Left forelimb (tissue), 1 donor: ENCODE measurements around the gene RORB.
"Not testable (repeated sequence)": the region's sequence is repeated elsewhere in the genome, so short reads cannot be mapped to it uniquely, and the experiment has no call there.

Source experiments
- DNase-seq: peaks from one replicate; pipeline ENCODE4 v3.0.0-alpha.2; 2018; ENCODE audit warnings: low spot score

The RORB gene

DNA sequence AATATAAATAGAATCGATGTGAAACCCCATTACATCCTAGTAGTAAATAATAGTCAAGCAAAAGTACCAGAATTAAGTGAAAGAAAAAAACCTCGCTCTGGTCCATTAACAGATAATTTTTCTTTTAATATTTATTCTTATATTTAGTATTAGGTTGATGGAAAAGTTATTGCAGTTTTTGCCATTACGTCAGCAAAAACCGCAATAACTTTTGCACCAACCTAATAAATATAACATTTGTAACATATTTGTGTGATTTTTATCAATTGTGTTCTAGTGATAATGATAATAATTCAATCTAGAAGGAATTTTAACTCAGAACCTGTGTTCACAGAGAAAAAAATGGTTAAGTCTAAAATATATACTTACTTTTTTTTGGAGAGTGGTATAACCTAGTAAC is 16.1 kb downstream of the RORB start:
- DNase-seq: no peak

DNA sequence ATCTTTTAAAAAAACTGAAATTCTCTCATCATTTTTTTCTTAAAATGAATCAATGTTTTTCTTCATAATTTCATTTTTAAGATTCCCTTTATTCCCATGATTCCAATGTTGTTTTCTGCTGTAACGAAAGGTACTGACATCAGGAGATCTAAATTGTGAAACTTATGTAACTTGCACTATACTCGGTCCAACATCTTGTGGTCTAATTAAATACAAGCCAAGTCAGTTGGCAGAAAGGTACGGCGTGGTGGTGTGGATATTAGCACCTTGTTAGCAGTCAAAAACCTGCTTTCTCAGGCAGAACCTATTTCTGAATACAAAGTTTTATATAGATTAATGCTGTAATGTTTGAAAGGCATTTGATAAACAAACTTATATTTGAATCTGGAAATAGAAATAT is 20.1 kb downstream of the RORB start:
- no peak for DNase-seq

DNA sequence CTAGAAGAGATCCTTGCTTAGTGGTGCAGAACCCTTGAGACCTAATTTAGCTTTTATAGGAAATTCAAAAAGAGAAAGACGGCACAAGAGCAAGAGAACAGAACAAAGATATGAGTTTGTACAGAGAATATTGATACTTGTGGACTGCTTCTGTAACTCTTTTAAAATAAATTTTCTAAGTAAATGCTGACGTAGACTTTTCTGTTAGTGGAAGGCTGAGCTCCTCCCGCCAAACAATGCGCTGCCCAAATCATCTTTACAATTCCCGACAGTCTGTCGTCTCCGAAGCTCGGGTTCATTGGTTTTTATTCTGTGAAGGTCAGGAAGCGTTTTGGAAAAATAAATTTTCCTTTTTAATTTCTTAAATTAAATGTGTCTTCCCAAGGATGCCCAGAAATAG is 22.3 kb downstream of the RORB start:
- DNase-seq: no peak

DNA sequence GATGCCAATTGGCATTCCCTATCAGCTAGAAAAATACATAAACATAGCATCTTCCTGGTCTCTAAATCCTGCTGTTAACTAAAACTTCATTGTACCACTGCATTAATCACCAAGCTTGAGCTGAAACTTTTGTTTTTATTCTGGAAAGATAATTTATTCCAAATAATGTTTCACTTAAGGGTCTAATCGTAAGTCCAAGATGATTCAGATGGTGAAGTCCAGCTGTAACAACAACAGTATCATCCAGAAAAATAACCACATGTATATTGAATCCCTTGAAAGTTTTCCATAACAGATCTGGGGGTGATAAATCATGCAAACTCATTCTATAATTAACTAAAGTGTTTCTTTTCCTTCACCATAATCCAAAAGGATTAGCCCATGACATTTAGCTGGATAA is 23.9 kb downstream of the RORB start:
- DNase-seq: no peak

DNA sequence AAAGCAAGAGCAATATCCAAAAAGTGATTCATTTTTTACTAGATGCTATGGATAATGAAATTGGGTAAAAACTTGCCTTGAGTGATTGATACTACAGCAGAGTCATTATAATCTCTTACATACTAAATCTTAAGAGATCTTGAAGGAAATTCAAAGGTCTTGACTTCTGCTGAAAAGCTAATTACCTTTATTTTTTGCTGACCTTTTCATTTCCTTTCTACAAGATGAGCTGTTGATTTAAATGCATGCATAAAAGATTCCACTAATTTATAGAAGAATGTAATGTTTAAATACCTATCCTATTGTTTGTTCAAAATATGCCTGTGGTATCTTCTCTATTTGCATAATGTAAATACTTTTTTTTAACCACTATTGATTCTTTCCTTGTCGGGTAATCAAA is 27.2 kb downstream of the RORB start:
- no peak for DNase-seq

DNA sequence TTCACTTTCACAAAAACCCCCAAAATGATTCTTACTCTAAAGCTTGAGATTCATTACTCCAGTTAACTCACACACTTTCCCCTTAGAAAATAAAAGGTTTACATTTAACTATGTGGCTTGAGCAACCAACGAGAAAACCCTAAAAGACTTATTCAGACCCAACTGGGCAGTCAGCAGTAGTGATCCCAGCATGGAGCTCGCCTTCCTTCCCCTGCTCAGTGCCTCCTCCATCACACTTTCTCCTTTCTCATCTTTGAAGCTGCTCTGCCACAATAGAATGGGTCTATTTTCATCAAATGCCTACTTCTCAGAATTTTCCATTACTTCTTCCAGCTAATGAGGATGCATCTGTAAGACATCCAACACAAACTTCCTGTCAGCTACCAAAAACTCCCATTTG is 29.1 kb downstream of the RORB start:
- no peak for DNase-seq

DNA sequence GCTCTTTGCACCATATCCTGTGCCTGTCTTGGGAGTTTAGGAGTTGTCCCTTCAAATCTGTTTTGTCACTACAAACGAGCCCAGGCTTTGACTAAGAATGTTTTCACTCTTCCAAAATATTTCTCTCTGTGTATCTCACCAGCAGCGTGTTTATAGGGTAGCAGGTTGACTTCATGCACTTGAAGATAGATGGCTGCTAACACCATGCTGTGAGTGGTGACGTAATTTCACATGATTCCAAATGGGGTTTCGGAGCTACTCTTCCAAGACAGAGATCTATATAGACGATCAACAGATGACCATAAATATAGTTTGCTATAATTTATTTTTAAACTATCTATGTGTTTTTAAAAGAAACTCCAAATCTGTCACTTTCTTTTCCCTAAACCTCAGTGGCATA is 30.6 kb downstream of the RORB start:
- DNase-seq: no peak

DNA sequence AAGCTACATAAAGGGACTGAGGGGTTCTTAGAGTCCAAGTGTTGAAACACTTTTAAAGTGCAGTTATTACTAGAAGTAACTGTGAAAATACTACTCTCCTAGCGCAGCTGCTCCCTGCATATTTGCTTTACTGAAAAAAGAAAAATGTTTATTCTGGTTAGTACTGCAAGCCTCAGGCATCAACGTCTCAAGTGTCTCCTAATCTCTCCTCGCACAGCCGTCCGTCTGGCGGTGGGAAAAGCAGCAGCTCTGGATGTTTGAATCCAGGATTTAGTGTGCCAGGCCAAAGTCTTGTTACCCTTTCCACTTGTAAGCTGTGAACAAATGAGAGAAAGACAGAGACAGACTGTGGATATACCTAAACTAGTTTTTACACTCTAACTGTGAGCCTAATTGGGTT is 31.1 kb downstream of the RORB start:
- DNase-seq: no peak

DNA sequence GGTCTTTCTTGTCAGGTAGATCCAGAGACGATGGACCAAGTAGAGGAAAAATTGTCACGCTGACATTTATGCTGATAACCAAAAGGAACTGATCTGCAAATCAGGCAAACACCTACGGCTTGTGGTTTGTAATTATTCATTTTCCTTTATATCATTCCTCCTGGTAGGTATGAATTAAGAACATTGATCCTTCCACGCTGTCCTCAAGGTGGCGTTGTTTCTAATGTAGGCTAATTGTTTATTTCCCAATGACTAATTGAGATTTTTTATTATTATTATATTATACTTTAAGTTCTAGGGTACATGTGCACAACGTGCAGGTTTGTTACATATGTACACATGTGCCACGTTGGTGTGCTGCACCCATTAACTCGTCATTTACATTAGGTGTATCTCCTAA is 33.3 kb downstream of the RORB start:
- not testable (repeated sequence) for DNase-seq

DNA sequence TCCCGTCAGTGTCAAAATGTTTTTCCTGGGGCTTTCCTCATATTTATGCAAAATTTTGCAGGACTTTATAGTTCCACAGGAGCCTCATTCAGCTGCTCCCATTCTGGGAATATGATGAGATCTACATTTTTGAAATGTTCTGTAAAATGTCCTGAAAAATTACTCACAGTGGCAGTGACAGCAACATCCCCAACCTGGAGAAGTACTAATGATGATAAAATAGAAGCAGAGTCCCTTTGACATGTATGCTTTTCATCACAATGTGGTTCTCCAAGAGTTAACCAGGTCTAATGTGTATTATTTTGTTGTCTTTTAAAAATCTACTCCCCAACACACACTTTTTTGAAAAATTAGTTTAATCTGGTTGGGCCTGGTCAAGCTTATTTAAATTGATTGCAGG is 36.1 kb downstream of the RORB start:
- no peak for DNase-seq

DNA sequence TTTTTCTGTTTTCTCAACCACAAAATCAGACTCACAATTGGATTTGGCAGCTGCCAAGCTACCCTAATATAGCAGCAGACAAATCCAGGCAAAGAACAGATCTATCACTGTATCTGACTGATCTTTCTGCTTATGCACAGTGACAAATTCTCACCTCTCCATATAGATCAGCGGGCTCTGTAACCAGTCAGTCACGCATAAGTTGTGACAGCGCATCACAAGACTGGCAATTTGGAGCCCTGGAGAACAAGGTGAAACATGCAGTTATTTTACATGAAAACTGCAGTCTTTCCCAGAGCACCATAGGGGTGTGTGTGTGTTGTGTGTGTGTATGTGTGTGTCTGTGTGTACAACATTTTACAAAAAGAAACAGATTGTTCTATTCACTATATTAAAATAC is 37.7 kb downstream of the RORB start:
- no peak for DNase-seq

DNA sequence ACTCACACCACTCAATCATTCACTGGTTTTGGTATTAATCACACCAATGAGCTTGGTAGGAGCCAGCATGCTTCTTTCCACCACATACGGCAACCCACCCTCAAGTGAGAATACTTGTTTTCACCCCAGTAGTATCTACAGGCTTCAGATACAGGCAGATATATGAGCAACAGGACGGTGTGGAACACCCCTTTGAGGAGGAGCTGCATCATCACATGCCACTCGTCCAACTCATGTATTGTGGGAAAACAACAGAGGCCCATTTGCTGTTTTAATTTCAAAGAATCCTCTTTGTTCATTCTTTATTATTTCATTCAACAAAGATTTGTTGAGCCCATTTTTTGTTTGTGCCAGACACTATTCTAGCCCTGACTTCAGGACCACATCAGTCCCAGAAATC is 46.0 kb downstream of the RORB start:
- no peak for DNase-seq

DNA sequence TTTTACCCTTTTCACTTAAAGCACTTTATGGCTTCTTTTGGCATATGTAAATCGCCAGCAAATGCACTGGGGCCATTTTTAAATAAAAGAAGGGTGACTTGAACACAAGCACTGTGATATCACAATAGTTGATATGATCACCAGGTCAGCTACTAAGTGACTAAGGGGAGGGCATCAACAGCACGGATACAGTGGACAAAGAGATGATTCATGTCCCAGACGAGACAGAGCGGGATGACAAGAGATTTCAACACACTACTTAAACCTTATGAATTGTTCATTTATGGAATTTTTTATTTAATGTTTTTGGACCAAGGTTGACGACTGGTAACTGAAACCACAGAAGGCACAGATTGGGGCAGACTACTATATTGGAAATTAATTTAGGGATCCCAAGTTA is 54.1 kb downstream of the RORB start:
- no peak for DNase-seq

DNA sequence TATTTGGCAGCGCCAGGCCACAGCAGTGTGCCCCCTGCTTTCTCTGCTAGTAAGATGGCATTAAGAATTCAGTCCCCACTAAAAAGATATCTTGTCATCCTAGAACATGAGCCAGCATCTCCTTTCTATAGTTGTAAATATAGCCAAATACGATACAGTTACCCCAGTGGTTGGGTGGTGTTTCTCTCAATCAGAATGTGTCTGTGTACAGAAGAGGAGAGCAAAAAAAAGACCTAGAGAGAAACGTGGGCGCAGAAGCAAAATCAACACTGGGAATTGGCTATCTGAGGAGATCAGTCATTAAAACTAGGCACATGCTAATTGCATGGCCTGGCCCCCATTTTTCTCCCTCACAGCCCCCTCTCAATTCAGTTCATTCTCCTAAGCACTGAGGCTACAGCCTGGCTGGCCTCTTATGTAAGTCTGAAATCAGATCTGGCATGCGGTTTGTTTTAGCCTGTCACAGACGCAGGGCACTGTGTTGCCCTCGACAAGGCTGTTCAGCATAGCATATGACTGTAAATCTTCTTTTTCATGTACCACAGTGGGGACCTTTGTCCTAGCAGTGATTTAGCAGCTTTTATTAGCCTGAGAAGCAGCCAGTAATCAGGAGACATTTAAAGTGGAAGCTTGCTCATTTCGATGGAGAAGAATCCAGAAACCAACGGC is 57.8 kb downstream of the RORB start:
- no peak for DNase-seq

DNA sequence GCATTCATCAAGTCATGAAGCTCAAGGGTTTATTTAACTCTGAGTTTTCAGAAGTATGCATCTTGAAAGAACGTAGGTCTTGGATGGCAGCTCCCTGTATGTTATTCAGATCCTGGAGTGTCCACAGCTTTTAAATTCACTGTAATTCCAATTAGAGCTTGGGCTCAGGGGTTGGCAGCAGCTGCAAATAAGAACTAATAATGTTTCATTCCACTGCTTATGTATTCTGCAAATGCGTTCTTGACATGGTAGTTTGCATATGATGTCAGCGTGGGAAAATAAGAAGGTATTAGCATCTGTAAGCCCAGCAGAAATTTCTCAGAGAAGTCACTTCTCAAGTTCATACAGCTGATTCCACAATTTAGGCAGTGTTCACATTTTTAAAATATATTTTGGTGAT is 58.4 kb downstream of the RORB start:
- DNase-seq: no peak

DNA sequence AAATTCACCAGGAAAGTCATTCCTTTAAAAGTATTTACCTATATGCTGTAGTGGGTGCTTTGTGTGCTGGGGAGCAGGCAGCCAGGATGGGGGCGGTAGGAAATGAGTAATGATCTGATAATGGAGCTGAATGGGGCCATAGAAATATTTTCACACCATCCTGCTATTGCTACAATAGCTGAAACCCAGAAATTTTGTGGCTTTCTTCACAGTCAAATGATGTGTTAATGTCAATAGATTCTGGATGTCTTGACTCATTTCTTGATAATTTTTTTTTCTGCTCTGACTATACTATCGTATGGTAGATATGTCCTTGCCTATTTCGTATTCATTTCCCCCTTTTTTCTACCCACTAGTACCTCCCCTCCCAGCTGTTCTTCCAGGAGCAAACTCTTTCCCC is 59.5 kb downstream of the RORB start:
- no peak for DNase-seq

DNA sequence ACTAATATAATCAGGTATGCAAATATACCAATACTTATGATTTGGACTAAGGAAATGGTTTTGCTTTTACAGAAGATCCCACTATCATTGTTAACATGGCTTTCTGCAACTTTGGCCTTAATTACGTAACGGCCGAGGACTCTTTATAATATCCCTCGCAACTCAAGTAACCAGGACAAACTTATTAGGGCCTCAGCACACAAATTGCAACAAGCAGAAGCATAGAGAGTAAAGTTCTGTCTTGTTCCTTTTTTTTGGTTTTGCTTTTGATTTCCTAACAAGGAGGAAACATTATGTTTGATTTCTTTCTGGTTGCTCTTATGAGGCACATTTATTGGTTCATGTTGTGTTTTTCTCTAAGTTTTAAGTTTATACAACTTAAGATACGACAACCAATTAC is 60.4 kb downstream of the RORB start:
- DNase-seq: no peak

DNA sequence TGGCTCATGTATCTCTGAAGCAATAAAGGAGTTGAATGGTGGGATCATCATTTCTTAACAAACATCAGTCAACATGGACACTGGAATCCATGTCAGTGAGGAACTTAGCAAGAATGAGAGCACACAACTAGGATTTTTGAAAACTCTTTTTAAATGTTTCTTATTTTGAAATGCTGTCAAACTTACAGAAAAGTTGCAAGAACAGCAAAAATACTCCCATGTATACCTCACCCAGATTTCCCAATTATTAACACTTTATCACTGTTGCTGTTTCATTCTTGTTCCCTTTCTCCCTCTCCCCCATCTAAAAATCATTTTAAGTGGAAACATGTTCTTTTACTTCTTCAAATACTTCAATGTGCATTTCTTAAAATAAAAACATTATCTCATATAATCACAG is 65.5 kb downstream of the RORB start:
- no peak for DNase-seq

DNA sequence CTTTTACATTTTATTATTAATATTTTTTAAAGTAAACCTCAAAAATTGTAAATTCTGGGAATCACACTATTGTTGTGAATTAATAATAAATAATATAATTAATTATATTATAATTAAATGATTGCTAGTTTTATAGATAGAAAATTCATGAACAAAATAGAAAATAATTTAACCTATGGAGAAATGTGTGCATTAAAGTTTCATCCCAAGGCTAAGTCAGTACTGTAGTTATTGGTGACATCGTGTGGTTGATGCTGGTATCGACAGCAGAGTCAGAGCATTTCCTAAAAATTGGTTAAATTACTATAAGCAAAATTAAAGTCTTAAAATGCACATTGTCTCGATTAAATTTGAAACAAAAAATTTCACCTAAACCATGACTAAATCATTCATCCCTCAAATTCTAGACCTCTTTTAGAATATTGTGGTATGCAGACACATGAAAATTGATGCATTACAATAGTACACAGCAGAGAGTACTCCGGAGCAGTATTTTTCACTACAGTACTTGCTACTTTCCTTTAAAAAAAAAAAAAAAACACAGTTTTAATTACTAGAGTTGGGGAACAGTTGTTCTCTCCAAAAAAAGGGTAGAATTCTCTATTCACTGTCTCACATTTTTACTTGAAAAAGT is 73.9 kb downstream of the RORB start:
- no peak for DNase-seq

DNA sequence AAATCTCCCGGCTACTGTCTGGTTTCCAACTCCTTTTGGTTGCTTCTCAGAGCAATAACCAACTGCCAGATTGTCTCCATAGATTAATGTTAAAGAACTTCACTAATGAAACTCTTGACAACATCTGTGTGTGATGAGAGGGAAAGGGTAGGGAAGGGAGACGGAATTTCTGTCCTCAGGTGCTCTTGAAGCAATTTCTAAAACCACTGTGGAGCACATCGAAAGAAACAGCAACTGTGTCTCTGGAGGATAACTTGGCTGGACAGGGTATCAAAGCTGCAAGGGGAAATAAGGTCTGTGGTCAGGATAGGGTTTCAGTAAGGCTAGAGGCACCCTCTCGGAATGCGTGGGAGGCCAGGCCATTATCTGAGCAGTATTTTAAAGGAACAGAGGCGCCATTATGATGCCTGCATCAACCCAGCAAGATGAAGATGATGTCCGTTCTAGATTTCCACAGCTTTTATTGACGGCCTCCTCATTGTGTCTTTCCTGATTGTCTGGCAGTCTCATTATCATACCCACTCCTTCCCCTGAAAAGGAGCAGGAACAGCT is 76.6 kb downstream of the RORB start:
- DNase-seq: no peak

DNA sequence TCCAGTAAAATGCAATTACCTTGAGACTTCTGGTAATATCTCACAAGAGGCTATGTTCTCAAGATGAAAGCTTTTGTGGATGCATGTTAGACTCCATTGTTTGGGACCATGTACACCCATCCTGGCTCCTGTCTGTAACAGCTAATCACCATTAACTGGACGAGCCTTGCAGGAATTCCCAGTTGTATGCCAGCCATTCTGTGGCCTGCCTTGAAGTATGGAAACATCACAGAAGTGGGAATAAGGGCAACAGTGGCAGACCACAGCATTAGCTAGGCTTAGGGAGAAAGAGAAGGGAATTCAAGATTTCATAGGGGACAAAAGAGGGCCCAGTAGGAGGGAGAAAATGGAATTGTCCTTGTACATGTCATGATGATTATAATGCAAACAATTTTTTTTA is 79.0 kb downstream of the RORB start:
- no peak for DNase-seq

DNA sequence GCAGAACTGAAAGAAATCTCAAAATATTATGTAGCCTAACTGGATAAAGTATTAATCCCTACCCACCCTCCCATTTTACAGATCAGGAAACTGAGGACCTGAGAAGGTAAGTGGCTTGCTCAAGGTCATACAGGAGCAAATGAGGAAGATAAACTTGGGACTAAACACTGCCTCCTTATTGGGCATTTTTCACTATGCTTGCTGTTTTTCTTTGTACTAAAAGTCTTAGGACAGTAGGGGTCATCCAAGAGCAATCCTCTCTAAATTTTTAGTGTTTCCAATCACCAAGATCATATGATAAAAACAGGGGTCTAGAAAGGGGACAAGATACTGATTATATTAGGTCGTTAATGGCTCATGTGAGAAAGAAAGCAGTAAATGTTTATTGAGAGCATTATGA is 80.8 kb downstream of the RORB start:
- DNase-seq: no peak

DNA sequence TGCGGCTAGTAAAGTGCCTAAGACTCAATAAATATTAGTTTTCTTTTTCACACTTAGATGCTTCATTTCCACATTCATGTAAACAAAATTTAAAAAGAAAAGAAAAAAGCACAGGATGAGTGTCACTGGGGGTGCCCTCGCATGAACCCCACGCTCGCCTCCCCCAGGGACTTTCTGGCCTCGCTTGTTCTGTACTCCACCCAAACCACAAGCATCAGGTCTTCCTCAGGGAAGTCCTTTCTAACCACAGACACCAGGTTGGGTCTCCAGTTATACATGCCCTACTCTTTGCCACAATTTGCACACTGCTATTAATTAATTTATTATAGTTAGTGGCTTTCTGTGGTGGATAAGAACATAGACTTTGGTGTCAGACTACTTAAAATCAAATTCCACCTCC is 92.4 kb downstream of the RORB start:
- DNase-seq: no peak

DNA sequence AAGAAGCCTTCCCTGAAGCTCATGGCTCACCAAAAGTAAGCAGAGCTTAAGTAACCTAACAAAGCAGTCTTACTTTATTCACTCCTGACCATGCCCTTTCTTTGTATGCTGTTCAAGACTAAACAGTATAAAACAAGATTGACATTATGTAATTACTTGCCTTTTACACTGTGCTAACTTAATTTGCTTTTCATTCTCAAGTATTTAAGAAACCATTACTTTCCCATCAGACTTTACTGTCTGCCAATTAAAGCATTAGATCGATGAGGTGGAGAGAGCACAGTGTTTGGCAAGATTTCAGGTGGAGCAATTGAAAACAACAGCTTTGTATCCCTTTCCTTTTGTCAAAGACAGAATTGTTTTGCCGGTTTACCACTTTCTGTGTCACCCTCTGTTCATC is 98.2 kb downstream of the RORB start:
- no peak for DNase-seq
